Sigmoid colon (tissue), 4 donors: ENCODE data around the gene PAK1.

Source experiments
- EP300 ChIP-seq, 4 donors: sonication (generic); formaldehyde crosslinking; IDR thresholded peaks; one replicate each; pipeline ENCODE4 v1.6.1; 2017; ENCODE audit warnings: antibody characterized with exemption in 4 of 4
- POLR2A ChIP-seq, 2 donors: fragments of 450-650 bp; IDR thresholded peaks; one replicate each; pipeline ENCODE4 v1.6.1; 2016; ENCODE audit warnings: antibody characterized with exemption in 2 of 2, mild to moderate bottlenecking in 2 of 2, moderate library complexity in 2 of 2
- POLR2AphosphoS5 ChIP-seq, 4 donors: sonication (generic); formaldehyde crosslinking; IDR thresholded peaks; one replicate each; pipeline ENCODE4 v1.6.1; 2017; ENCODE audit warnings: antibody characterized with exemption in 4 of 4
- TF ChIP-seq, protein P1 (sequence below), 4 experiments: fragments of 450-650 bp in 3 of 4; fragments of 200-600 bp in 1 of 4; IDR thresholded peaks; one replicate each; pipeline ENCODE4 v1.5.1; 2016 to 2019; ENCODE audit warnings: antibody characterized with exemption in 4 of 4, mild to moderate bottlenecking in 3 of 4, moderate library complexity in 2 of 4

DNA sequence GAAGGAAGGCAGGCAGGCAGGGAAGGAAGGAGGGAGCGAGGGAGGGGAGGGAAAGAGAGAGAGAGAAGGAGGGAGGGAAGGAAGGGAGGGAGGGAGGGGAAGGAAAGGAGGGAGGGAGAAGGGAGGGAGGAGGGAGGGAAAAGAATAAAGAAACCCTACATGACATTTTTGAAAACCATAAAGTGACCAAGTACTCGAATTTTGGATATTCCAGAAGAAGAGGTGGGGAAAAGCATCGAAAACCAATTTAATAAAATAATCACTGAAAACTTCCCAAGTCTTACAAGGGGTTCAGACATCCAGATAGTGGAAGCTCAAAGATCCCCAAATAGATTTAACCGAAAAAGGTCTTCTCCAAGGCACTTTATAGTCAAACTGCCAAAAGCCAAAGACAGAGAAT, 184.2 kb downstream of the PAK1 start:
- TF ChIP-seq, protein P1, sequence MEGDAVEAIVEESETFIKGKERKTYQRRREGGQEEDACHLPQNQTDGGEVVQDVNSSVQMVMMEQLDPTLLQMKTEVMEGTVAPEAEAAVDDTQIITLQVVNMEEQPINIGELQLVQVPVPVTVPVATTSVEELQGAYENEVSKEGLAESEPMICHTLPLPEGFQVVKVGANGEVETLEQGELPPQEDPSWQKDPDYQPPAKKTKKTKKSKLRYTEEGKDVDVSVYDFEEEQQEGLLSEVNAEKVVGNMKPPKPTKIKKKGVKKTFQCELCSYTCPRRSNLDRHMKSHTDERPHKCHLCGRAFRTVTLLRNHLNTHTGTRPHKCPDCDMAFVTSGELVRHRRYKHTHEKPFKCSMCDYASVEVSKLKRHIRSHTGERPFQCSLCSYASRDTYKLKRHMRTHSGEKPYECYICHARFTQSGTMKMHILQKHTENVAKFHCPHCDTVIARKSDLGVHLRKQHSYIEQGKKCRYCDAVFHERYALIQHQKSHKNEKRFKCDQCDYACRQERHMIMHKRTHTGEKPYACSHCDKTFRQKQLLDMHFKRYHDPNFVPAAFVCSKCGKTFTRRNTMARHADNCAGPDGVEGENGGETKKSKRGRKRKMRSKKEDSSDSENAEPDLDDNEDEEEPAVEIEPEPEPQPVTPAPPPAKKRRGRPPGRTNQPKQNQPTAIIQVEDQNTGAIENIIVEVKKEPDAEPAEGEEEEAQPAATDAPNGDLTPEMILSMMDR (IDR thresholded peaks at IDR 0.05) = no peak
- TF ChIP-seq EP300 (IDR thresholded peaks at IDR 0.05) (no peak), POLR2A (IDR thresholded peaks at IDR 0.05) (no peak), POLR2AphosphoS5 (IDR thresholded peaks at IDR 0.05) (no peak)
